SK-N-SH treated with all-trans-retinoic acid at 6 μM for 48 hours (cell line): Measurements from ENCODE around the gene OR7C1.
"Not testable (repeated sequence)": the region's sequence is repeated elsewhere in the genome, so short reads cannot be mapped to it uniquely, and the experiment has no call there.

ENCODE experiments used
- ARNTL ChIP-seq: fragments of 450-650 bp; formaldehyde crosslinking; IDR thresholded peaks from 2 replicates; pipeline ENCODE4 v1.5.0; 2020; ENCODE audit warnings: low read depth, mild to moderate bottlenecking, moderate library complexity, borderline replicate concordance
- BACH2 ChIP-seq: fragments of 250-450 bp; sonication (Bioruptor Pico); IDR thresholded peaks from 2 replicates; pipeline ENCODE4 v1.9.0; 2021; ENCODE audit warnings: mild to moderate bottlenecking, borderline replicate concordance
- PPARA ChIP-seq: fragments of 250-450 bp; sonication (Bioruptor Pico); IDR thresholded peaks from 2 replicates; pipeline ENCODE4 v1.5.0; 2020; ENCODE audit warnings: mild to moderate bottlenecking, borderline replicate concordance
- TCF4 ChIP-seq: fragments of 250-450 bp; sonication (Bioruptor Pico); IDR thresholded peaks from 2 replicates; pipeline ENCODE4 v1.8.0; 2021; ENCODE audit warnings: mild to moderate bottlenecking, moderate library complexity, borderline replicate concordance
- TOX ChIP-seq: fragments of 250-450 bp; sonication (Bioruptor Pico); IDR thresholded peaks from 2 replicates; pipeline ENCODE4 v1.8.0; 2021; ENCODE audit warnings: mild to moderate bottlenecking, moderate library complexity, borderline replicate concordance
- TF ChIP-seq, protein P1 (sequence below): fragments of 250-450 bp; sonication (Bioruptor Pico); IDR thresholded peaks from 2 replicates; pipeline ENCODE4 v1.5.1; 2020; ENCODE audit warnings: low read depth, mild to moderate bottlenecking, moderate library complexity
- TF ChIP-seq, protein P2 (sequence below): fragments of 250-450 bp; sonication (Bioruptor Pico); IDR thresholded peaks from 2 replicates; pipeline ENCODE4 v1.5.1; 2021; ENCODE audit warnings: mild to moderate bottlenecking, moderate library complexity
- TF ChIP-seq, protein P3 (sequence below): fragments of 250-450 bp; sonication (Bioruptor Pico); IDR thresholded peaks from 2 replicates; pipeline ENCODE4 v1.8.0; 2020; ENCODE audit warnings: mild to moderate bottlenecking, moderate library complexity, borderline replicate concordance

DNA sequence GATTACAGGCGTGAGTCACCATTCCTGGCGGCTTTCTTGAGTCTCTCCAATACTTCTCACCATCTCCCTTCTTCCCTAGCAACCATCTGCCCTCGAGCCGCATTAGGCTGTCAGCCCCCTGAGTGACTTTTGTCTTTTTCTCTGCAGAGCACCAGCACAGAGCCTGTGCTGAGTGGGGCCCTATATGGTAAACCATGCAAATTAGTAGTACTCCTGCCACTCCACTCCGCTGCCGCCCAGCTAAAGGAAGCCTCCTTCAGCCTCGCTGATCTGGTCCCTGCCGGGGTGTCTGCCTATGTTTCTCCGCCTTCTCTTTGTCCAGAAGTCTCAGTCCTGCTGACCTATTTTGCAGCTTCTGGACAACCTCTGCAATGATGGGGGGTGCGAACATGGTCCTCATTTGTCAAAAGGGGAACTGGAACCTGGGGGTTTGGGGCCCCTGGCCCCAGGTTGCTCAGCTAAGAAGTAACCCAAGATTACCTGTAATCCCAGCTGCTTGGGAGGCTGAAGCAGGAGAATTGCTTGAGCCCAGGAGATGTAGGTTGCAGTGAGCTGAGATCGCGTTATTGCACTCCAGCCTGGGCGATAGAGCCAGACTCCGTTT lies 54.3 kb downstream of the OR7C1 start:
- TF ChIP-seq ARNTL (CRISPR knock-in tag); TCF4; TOX (CRISPR knock-in tag); BACH2 (CRISPR knock-in tag); PPARA (CRISPR knock-in tag): not testable (repeated sequence)
- TF ChIP-seq, protein P1, sequence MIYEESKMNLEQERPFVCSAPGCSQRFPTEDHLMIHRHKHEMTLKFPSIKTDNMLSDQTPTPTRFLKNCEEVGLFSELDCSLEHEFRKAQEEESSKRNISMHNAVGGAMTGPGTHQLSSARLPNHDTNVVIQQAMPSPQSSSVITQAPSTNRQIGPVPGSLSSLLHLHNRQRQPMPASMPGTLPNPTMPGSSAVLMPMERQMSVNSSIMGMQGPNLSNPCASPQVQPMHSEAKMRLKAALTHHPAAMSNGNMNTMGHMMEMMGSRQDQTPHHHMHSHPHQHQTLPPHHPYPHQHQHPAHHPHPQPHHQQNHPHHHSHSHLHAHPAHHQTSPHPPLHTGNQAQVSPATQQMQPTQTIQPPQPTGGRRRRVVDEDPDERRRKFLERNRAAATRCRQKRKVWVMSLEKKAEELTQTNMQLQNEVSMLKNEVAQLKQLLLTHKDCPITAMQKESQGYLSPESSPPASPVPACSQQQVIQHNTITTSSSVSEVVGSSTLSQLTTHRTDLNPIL (CRISPR knock-in tag): not testable (repeated sequence)
- TF ChIP-seq, protein P2, sequence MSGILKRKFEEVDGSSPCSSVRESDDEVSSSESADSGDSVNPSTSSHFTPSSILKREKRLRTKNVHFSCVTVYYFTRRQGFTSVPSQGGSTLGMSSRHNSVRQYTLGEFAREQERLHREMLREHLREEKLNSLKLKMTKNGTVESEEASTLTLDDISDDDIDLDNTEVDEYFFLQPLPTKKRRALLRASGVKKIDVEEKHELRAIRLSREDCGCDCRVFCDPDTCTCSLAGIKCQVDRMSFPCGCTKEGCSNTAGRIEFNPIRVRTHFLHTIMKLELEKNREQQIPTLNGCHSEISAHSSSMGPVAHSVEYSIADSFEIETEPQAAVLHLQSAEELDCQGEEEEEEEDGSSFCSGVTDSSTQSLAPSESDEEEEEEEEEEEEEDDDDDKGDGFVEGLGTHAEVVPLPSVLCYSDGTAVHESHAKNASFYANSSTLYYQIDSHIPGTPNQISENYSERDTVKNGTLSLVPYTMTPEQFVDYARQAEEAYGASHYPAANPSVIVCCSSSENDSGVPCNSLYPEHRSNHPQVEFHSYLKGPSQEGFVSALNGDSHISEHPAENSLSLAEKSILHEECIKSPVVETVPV (CRISPR knock-in tag): not testable (repeated sequence)
- TF ChIP-seq, protein P3, sequence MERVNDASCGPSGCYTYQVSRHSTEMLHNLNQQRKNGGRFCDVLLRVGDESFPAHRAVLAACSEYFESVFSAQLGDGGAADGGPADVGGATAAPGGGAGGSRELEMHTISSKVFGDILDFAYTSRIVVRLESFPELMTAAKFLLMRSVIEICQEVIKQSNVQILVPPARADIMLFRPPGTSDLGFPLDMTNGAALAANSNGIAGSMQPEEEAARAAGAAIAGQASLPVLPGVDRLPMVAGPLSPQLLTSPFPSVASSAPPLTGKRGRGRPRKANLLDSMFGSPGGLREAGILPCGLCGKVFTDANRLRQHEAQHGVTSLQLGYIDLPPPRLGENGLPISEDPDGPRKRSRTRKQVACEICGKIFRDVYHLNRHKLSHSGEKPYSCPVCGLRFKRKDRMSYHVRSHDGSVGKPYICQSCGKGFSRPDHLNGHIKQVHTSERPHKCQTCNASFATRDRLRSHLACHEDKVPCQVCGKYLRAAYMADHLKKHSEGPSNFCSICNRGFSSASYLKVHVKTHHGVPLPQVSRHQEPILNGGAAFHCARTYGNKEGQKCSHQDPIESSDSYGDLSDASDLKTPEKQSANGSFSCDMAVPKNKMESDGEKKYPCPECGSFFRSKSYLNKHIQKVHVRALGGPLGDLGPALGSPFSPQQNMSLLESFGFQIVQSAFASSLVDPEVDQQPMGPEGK (CRISPR knock-in tag): not testable (repeated sequence)
